A204.1 (cell line): ENCODE data around the gene FOXN3.
"Not testable (repeated sequence)": the region's sequence is repeated elsewhere in the genome, so short reads cannot be mapped to it uniquely, and the experiment has no call there.

Experiments used
- FAIRE-seq: peaks from 2 replicates; lab custom pipeline; 2012; peaks lifted over from hg19 to GRCh38; lab: Jason Lieb, UNC

Gene FOXN3

GRCh38 chr14:89302396-89302950 lies 114.6 kb downstream of the FOXN3 start:
- FAIRE-seq, result no peak

DNA sequence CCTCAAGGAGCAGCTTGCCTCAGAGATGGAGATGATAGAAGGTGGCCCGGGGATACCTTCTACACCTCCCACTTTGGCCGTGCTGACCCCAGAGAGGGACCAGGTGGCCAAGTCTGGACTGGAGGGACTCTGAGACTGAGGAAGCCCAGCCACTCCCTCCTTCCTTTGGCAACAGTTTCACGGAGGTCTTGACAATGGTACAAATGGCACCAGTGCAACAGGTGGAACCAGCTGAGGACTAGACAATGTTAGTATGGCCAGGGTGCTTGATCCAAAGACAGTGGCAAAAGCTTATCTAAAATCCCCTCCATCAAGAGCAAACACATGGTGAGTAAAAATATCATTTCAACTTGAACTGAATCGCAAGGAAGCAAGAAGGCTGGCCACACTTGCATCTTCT lies 117.4 kb downstream of the FOXN3 start:
- no peak for FAIRE-seq

GRCh38 chr14:89298056-89298834 lies 118.8 kb downstream of the FOXN3 start:
- no peak for FAIRE-seq

DNA sequence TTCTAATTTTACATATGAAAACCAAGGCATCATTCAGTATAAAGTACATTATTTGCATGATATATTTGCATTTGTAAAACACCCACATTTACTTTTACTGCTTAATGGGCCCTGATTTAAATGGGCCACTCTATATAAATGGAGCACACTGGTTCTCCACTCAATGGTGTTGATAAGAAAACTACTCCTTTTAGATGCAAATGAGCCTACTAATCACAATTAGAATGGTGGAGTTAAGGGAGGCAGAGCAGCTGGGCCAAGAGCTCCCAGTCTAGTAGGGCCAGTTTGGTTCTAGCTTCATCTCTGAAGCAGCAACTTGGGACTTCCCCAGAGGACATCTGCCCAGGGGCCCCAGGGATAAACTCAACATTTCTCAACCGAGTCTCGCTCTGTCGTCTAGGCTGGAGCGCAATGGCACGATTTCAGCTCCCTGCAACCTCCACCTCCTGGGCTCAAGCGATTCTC lies 120.7 kb downstream of the FOXN3 start:
- FAIRE-seq, result no peak

GRCh38 chr14:89294872-89295271 lies 122.2 kb downstream of the FOXN3 start:
- no peak for FAIRE-seq

DNA sequence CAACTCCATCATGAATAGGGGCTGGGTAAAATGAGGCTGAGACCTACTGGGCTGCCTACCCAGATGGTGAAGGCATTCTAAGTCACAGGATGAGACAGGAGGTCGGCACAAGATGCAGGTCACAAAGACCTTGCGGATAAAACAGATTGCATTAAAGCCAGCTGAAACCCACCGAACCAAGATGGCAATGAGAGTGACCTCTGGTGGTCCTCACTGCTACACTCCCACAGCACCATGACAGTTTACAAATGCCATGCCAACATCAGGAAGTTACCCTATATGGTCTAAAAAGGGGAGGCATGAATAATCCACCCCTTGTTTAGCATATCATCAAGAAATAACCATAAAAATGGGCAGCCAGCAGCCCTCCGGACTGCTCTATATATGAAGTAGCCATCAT lies 122.6 kb downstream of the FOXN3 start:
- not testable (repeated sequence) for FAIRE-seq

GRCh38 chr14:89294060-89294459 lies 123.0 kb downstream of the FOXN3 start:
- no peak for FAIRE-seq

- no peak for FAIRE-seq
These were observed 123.6 kb downstream of the FOXN3 start for GRCh38 chr14:89293314-89293916.

DNA sequence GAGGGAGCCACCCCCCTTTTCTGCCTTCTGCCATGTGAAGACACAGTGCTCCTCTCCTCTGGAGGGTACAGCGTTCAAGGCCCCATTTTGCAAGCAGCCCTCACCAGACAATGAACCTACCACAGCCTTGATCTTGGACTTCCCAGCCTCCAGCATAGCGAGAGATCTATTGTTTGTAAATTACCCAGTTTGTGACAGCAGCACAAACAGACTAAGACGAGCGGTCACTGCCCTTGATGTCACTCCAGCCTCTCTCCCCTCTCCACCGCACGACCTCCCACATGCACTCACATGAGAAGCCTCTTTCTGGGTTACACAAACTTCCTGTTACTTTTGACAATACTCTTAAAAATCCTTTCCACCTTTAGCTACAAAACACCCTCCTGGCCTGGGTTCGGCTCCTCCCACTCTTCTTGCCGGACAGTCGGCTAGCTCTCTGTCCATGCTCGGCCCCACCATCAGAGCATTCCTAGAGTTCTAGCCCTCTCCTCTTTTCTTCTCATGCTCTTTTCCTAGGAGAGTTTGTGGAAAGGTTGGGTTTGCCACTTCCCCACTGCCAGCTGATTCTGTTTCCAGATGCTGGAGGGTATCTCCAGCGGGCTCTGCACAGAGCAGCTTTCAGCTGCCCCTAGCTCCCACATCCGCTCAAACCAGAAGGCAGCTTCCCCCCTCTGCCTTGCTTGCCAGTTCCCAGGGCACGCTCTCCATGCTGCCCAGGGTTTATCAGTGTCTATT lies 124.3 kb downstream of the FOXN3 start:
- no peak for FAIRE-seq

DNA sequence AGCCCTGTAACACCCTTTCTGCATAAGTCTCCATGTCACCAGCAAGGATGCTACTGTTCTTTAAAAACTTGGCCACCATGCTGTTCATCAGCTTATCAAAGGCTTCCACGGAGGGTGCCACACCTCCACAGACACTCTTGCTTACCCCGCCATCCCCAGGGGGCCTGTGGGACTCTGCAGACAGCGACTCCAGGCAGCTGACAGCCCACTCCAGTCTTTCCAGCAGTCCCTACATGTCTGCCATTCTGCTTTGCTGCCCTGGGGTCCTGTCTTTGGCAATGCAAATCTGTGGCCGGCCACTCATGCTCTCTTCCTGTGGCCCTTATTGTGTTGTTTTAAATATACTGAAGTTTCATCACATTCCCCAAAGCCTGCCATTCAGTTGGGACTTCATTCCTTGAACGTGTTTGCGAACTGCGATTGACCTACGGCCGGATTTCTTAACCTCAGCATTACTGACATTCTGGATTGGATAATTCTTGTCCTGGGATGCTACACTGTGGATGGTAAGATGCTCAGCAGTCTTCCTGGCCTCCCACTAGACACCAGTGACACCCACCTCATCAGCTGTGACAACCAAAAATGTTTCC lies 125.6 kb downstream of the FOXN3 start:
- no peak for FAIRE-seq

GRCh38 chr14:89290813-89291212 lies 126.2 kb downstream of the FOXN3 start:
- no peak for FAIRE-seq

GRCh38 chr14:89289477-89289876 lies 127.6 kb downstream of the FOXN3 start:
- no peak for FAIRE-seq

- FAIRE-seq, result no peak
These were observed 128.9 kb downstream of the FOXN3 start for GRCh38 chr14:89288114-89288513.

- no peak for FAIRE-seq
These were observed 132.5 kb downstream of the FOXN3 start for GRCh38 chr14:89284333-89285058.

DNA sequence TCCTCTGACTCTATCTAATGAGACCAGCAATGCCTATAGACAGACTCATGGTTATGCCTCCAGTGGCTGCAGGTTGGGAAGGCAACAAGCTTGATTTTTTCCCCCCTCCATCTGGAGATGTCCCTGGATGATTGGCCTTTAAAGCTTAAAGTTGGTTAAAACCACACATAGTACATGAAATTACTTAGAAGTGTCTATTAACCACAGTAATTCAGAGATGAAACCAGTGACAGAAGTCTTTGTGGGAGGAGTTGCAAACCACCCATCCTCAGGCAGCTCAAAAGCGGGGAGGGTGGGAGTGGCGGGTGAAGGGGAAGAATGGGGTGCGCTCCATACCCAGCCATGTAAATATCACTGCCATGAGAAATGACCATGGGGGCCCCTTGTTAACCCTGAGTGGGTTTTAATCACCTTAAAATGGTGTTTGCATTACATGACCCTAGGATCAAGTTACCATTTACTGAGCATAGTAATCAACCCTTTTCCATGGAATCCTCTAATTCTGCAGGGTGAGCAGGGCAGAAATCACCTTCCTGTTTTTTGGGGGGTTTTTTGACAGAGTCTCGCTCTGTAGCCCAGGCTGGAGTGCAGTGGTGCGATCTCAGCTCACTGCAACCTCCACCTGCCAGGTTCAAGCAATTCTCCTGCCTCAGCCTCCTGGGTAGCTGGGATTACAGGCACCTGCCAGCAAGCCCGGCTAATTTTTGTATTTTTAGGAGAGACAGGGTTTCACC lies 133.5 kb downstream of the FOXN3 start:
- no peak for FAIRE-seq

DNA sequence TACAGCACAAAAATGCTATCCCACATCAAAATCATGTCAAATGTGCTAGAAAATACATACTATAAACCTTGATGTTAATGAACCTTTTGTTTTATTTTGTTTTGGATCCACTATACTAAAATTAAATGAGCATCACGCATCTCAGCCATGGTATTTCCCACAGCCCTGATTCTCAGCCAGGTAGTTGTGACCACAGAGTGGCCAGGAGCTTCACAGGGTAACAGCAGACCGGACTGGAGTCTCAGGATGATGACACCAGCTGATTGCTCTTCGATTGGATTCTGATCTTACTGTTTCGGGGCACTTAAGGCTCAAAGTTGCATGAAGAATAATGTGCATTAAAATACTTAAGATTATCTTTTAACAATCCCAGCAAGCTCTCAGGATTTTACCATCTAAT lies 134.8 kb downstream of the FOXN3 start:
- FAIRE-seq, result no peak

- no peak for FAIRE-seq
These were observed 136.4 kb downstream of the FOXN3 start for GRCh38 chr14:89280600-89280999.

DNA sequence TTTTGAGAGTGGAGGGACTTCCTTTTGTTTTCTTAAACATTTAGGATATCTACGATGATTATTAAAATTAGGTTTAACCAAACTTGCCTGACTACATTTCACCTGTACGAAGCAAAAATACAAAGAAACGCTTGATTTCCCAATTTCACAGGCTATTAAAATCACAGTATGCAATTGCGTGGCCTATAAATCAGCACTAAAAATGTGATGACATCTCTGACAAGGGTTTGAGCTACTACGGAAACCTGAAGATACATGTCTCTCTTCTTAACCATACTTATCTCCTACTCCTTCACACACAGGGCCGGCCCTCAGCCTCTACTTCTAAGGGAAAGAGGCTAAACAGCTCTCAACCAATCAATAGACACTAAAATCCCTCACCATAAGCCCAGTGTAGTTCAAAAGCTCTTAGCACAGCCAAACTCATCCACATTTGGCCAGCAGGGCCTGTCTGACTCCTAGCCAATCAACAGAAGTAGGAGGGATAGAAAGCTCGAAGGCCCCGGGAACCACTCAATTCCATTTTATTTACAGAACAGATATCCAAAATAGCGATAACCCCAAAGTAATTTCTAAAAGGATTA lies 137.3 kb downstream of the FOXN3 start:
- no peak for FAIRE-seq

- FAIRE-seq, result no peak
These were observed 139.8 kb downstream of the FOXN3 start for GRCh38 chr14:89277203-89277602.

DNA sequence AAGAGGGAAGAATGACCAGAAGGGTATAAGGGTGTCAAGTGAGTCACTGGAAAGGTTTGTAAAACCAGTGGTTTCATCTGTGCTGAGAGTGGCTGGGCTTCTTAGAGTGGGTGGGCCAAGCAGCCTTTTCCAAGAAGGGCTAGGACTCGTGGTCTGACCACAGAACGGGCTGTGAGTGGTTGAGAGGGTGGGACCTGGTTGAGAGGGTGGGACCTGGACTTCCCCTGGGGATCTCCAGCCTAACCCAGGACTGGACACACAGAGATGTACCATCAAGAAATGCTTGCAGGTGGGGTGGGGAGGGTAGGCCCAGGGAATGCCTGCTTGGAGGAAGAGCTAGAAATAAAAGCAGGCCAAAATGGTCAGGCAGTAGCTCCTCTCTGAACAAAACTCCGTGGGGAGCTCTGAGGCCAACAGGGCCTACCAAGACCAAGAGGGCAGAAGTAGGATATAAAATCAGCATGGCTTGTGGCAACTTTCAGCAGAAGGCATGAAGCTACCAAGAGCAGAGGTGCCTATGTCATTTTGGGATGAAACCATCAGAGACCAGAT lies 140.5 kb downstream of the FOXN3 start:
- no peak for FAIRE-seq
